GM18502 (cell line): Measurements from ENCODE around the gene QRICH2.
"Not testable (repeated sequence)": the region's sequence is repeated elsewhere in the genome, so short reads cannot be mapped to it uniquely, and the experiment has no call there.

Experiments used
- ATAC-seq: cut with Tn5 transposase; IDR thresholded peaks from one replicate; pipeline ENCODE4 v1.9.1; 2021; ENCODE audit warnings: mild to moderate bottlenecking; ENCODE audit not compliant: unreplicated experiment, poor library complexity

Gene QRICH2

GRCh38 chr17:76235883-76236282 lies 72.2 kb downstream of the QRICH2 start:
- ATAC-seq = no peak

- peak; percentile 52 for ATAC-seq
Measured at GRCh38 chr17:76234354-76234679, 73.8 kb downstream of the QRICH2 start.

GRCh38 chr17:76233588-76234353 lies 74.3 kb downstream of the QRICH2 start:
- ATAC-seq = peak; percentile 8

GRCh38 chr17:76232342-76232741 lies 75.7 kb downstream of the QRICH2 start:
- no peak for ATAC-seq

GRCh38 chr17:76226749-76227148 lies 81.3 kb downstream of the QRICH2 start:
- ATAC-seq = not testable (repeated sequence)

GRCh38 chr17:76225373-76226086 lies 82.5 kb downstream of the QRICH2 start:
- not testable (repeated sequence) for ATAC-seq
